ENCODE results near the gene CFDP1. TPM values are rescaled to one million over a fixed set of nuclear protein-coding genes. Genes with fewer than 3 reads are reported as not detected.
A peak's percentile ranks its signal among the peaks of the same experiment; 100 is the strongest.

The CFDP1 gene
- total RNA-seq, 2 donors from 2014 or later: 79.8 to 117 TPM

- intact Hi-C loops (cut with DNase I, micrococcal nuclease): no loop called here
- ATAC-seq: no peak
- no peak for DNase-seq
Observed at GRCh38 chr16:75263963-75264445, 169.3 kb downstream of the CFDP1 start.

- DNase-seq (no peak), ATAC-seq (no peak)
- intact Hi-C loops (cut with DNase I, micrococcal nuclease): no loop called here
Observed at GRCh38 chr16:75263291-75263962, 169.9 kb downstream of the CFDP1 start.

- intact Hi-C loops (cut with DNase I, micrococcal nuclease): no loop called here
- ATAC-seq (no peak), DNase-seq (no peak)
Observed at GRCh38 chr16:75262800-75263127, 170.5 kb downstream of the CFDP1 start.

GRCh38 chr16:75262104-75262799, 171.1 kb downstream of the CFDP1 start:
- DNase-seq (peak; percentile 72 to 75), ATAC-seq (peak; percentile 82)
- intact Hi-C loops (cut with DNase I, micrococcal nuclease): no loop called here

GRCh38 chr16:75261590-75262078, 171.7 kb downstream of the CFDP1 start:
- no peak for DNase-seq
- ATAC-seq: no peak
- intact Hi-C loops (cut with DNase I, micrococcal nuclease): no loop called here

GRCh38 chr16:75260851-75261589, 172.3 kb downstream of the CFDP1 start:
- DNase-seq (no peak), ATAC-seq (no peak)
- intact Hi-C loops (cut with DNase I, micrococcal nuclease): no loop called here

- ATAC-seq: no peak
- intact Hi-C loops (cut with DNase I, micrococcal nuclease): no loop called here
- DNase-seq: no peak
Observed at GRCh38 chr16:75258807-75259141, 174.5 kb downstream of the CFDP1 start.

GRCh38 chr16:75257886-75258806, 175.2 kb downstream of the CFDP1 start:
- intact Hi-C loops (cut with DNase I, micrococcal nuclease): no loop called here
- ATAC-seq (no peak), DNase-seq (no peak)

- intact Hi-C loops (cut with DNase I, micrococcal nuclease): no loop called here
- ATAC-seq: peak; percentile 49
- peak in 1 of 2 donors; percentile 65 for DNase-seq
Observed at GRCh38 chr16:75256696-75257343, 176.5 kb downstream of the CFDP1 start.

- DNase-seq (no peak), ATAC-seq (no peak)
Observed at GRCh38 chr16:75256059-75256571, 177.2 kb downstream of the CFDP1 start.

GRCh38 chr16:75254359-75254837, 178.9 kb downstream of the CFDP1 start:
- intact Hi-C loops (cut with DNase I, micrococcal nuclease): no loop called here
- DNase-seq: peak; percentile 35 to 80
- peak; percentile 43 for ATAC-seq

More at GRCh38 chr16:75256059-75256571, 177.2 kb downstream of the CFDP1 start:
- intact Hi-C loops (cut with DNase I, micrococcal nuclease): no loop called here

- intact Hi-C loops (cut with DNase I, micrococcal nuclease): no loop called here
- ATAC-seq (no peak), DNase-seq (peak in 1 of 2 donors; percentile 12)
Observed at GRCh38 chr16:75252946-75253911, 180.1 kb downstream of the CFDP1 start.

- ATAC-seq (no peak), DNase-seq (no peak)
- intact Hi-C loops (cut with DNase I, micrococcal nuclease): no loop called here
Observed at GRCh38 chr16:75252049-75252864, 181.0 kb downstream of the CFDP1 start.

GRCh38 chr16:75251280-75252048, 181.8 kb downstream of the CFDP1 start, which contains the start of gene BCAR1:
Gene BCAR1, minus strand, starts transcription at chr16:75251624. Its CDS starts 142 bp downstream, at chr16:75251482.
- intact Hi-C loops (cut with DNase I, micrococcal nuclease): no loop called here
- DNase-seq (peak; percentile 87 to 91), ATAC-seq (peak; percentile 64)

GRCh38 chr16:75250809-75251279, 182.5 kb downstream of the CFDP1 start:
- intact Hi-C loops (cut with DNase I, micrococcal nuclease): no loop called here
- ATAC-seq (peak; percentile 70), DNase-seq (peak; percentile 69 to 80)
